AML-193 (cell line): Measurements from ENCODE around the gene CMBL.
"Not testable (repeated sequence)": the region's sequence is repeated elsewhere in the genome, so short reads cannot be mapped to it uniquely, and the experiment has no call there.

Source experiments
- DNase-seq, 2 experiments: peaks; one replicate each; lab custom pipeline; 2025; lab: John Stamatoyannopoulos, UW

Gene CMBL

GRCh38 chr5:10257870-10258269, 49.8 kb downstream of the CMBL start:
- no peak for DNase-seq

- DNase-seq = no peak
Measured at GRCh38 chr5:10254686-10255085, 53.0 kb downstream of the CMBL start.

GRCh38 chr5:10253390-10253789, 54.3 kb downstream of the CMBL start:
- DNase-seq = no peak

- DNase-seq = peak; percentile 48 to 60
Measured at GRCh38 chr5:10251405-10251804, 56.3 kb downstream of the CMBL start.

GRCh38 chr5:10250806-10251276, 56.9 kb downstream of the CMBL start:
- DNase-seq = no peak

GRCh38 chr5:10249948-10250805, 57.5 kb downstream of the CMBL start, which contains the start of gene CCT5:
CCT5 (plus strand) TSS chr5:10250280; CDS start chr5:10250341, 61 bp downstream.
- DNase-seq = peak; percentile 94 to 97

GRCh38 chr5:10248378-10249260, 59.1 kb downstream of the CMBL start:
- peak in 1 of 2 experiments; percentile 5 for DNase-seq

- not testable (repeated sequence) for DNase-seq
Measured at GRCh38 chr5:10247217-10247616, 60.5 kb downstream of the CMBL start.

- DNase-seq = no peak
Measured at GRCh38 chr5:10246761-10247160, 60.9 kb downstream of the CMBL start.

GRCh38 chr5:10244342-10244944, 63.3 kb downstream of the CMBL start:
- no peak for DNase-seq

- no peak for DNase-seq
Measured at GRCh38 chr5:10243660-10244240, 64.0 kb downstream of the CMBL start.

- no peak for DNase-seq
Measured at GRCh38 chr5:10235350-10235749, 72.4 kb downstream of the CMBL start.

- no peak for DNase-seq
Measured at GRCh38 chr5:10233505-10233904, 74.2 kb downstream of the CMBL start.

- DNase-seq = no peak
Measured at GRCh38 chr5:10233011-10233410, 74.7 kb downstream of the CMBL start.

GRCh38 chr5:10232386-10232785, 75.3 kb downstream of the CMBL start:
- DNase-seq = no peak

- DNase-seq = no peak
Measured at GRCh38 chr5:10229306-10230048, 78.2 kb downstream of the CMBL start.

GRCh38 chr5:10228288-10228687, 79.4 kb downstream of the CMBL start:
- no peak for DNase-seq
